Measurements from ENCODE around the gene MAPK1.
A peak's percentile ranks its signal among the peaks of the same experiment; 100 is the strongest.

Gene MAPK1

GRCh38 chr22:21865041-21865440, 2.4 kb downstream of the MAPK1 start:
- ChIA-PET CTCF (interaction anchor here (0.7 to 1.5 kb wide), 2 partner anchors 9 to 73 kb away, joined by 3 to 6 read pairs; no protein-coding TSS in a partner anchor), POLR2A (no interaction called here)
- peak; percentile 53 for DNase-seq (ENCODE audit: low read depth, low spot score)
- TF ChIP-seq, protein P1, sequence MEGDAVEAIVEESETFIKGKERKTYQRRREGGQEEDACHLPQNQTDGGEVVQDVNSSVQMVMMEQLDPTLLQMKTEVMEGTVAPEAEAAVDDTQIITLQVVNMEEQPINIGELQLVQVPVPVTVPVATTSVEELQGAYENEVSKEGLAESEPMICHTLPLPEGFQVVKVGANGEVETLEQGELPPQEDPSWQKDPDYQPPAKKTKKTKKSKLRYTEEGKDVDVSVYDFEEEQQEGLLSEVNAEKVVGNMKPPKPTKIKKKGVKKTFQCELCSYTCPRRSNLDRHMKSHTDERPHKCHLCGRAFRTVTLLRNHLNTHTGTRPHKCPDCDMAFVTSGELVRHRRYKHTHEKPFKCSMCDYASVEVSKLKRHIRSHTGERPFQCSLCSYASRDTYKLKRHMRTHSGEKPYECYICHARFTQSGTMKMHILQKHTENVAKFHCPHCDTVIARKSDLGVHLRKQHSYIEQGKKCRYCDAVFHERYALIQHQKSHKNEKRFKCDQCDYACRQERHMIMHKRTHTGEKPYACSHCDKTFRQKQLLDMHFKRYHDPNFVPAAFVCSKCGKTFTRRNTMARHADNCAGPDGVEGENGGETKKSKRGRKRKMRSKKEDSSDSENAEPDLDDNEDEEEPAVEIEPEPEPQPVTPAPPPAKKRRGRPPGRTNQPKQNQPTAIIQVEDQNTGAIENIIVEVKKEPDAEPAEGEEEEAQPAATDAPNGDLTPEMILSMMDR (IDR thresholded peaks at IDR 0.05; ENCODE audit: insufficient read depth, low read length, missing control alignments): no peak
- peak overlapping the region; percentile 26 for H3K4me3 ChIP-seq (ENCODE audit: low read depth, low read length)

GRCh38 chr22:21862386-21863245, 4.8 kb downstream of the MAPK1 start:
- ChIA-PET POLR2A (no interaction called here), CTCF (no interaction called here)
- no peak for DNase-seq (ENCODE audit: low read depth, low spot score)
- no peak overlapping the region for H3K4me3 ChIP-seq (ENCODE audit: low read depth, low read length)
- TF ChIP-seq, protein P1 (IDR thresholded peaks at IDR 0.05; ENCODE audit: insufficient read depth, low read length, missing control alignments): no peak

GRCh38 chr22:21861851-21862250, 5.6 kb downstream of the MAPK1 start:
- TF ChIP-seq, protein P1 (IDR thresholded peaks at IDR 0.05; ENCODE audit: insufficient read depth, low read length, missing control alignments): no peak
- POLR2A ChIA-PET: no interaction called here
- H3K4me3 ChIP-seq (ENCODE audit: low read depth, low read length): no peak overlapping the region
- CTCF ChIA-PET: no interaction called here
- DNase-seq (ENCODE audit: low read depth, low spot score): no peak

DNA sequence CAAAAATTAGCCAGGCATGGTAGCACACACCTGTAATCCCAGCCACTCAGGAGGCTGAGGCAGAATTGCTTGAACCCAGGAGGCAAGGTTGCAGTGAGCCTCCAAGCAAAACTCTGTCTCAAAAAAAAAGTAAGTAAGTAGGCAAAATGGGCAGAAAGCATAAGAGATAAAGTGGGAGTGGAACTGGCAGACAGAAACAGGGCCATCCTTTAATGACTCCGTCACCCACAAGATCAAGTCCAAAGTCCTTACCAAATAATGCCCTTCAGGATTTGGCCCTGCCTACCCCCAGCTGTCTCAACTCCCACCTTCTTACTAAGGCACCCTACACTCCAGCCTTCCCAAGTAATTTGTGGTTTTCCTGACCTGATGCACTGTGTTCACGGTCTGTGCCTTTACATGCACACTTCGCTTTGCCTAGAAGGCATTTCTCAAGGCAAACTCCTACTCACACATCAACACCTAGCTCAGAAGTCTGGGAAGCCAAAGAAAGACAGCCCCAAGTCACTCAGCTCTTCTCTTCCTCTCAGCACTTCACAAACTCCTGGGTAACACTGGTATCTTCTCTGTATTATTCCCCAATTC, 6.1 kb downstream of the MAPK1 start:
- CTCF ChIA-PET: interaction anchor here (1.5 kb wide), 1 partner anchor 10 kb away, joined by 4 read pairs; no protein-coding TSS in a partner anchor
- no peak overlapping the region for H3K4me3 ChIP-seq (ENCODE audit: low read depth, low read length)
- TF ChIP-seq, protein P1 (IDR thresholded peaks at IDR 0.05; ENCODE audit: insufficient read depth, low read length, missing control alignments): no peak
- POLR2A ChIA-PET: no interaction called here
- no peak for DNase-seq (ENCODE audit: low read depth, low spot score)

- CTCF ChIA-PET: interaction anchor here (1.0 to 1.5 kb wide), 2 partner anchors 9 to 92 kb away, joined by 4 to 5 read pairs; partner anchors contain the start of gene PPM1F
- DNase-seq (ENCODE audit: low read depth, low spot score): no peak
- TF ChIP-seq, protein P1 (IDR thresholded peaks at IDR 0.05; ENCODE audit: insufficient read depth, low read length, missing control alignments): no peak
- no peak overlapping the region for H3K4me3 ChIP-seq (ENCODE audit: low read depth, low read length)
- POLR2A ChIA-PET: no interaction called here
These were observed 6.9 kb downstream of the MAPK1 start for GRCh38 chr22:21860491-21861039.

All from AG04449 (cell line).